Small intestine (tissue), 7 donors: ENCODE data around the gene ACTC1. TPM values are rescaled to one million over a fixed set of nuclear protein-coding genes. Genes with fewer than 3 reads are reported as not detected.
"Not testable (repeated sequence)": the region's sequence is repeated elsewhere in the genome, so short reads cannot be mapped to it uniquely, and the experiment has no call there.

Experiments
- DNase-seq, 2 donors: peaks; one replicate each; pipeline versions ENCODE4 v3.0.0 to v3.0.0-alpha.2; 2013
- FAIRE-seq: peaks from 2 replicates; lab custom pipeline; 2012; peaks lifted over from hg19 to GRCh38; lab: Jason Lieb, UNC
- H3K27ac ChIP-seq, 3 donors: one replicate each; pipeline ENCODE4 v1.5.1; 2013; ENCODE audit warnings: low read length in 2 of 3, mild to moderate bottlenecking in 2 of 3, control low read depth in 1 of 3, inconsistent platforms in 1 of 3, low read depth in 1 of 3, moderate library complexity in 1 of 3
- H3K27me3 ChIP-seq, 3 donors: one replicate each; pipeline ENCODE4 v1.6.1; 2013; ENCODE audit warnings: low read length in 3 of 3, inconsistent platforms in 1 of 3; ENCODE audit not compliant: control insufficient read depth in 3 of 3, insufficient read depth in 3 of 3
- H3K36me3 ChIP-seq, 3 donors: one replicate each; pipeline ENCODE4 v1.6.1; 2013; ENCODE audit warnings: low read length in 3 of 3, inconsistent platforms in 1 of 3, low read depth in 1 of 3, mild to moderate bottlenecking in 1 of 3, moderate library complexity in 1 of 3; ENCODE audit not compliant: control insufficient read depth in 3 of 3, insufficient read depth in 2 of 3
- H3K4me1 ChIP-seq, 3 donors: one replicate each; pipeline ENCODE4 v1.6.1; 2013; ENCODE audit warnings: low read length in 2 of 3, inconsistent platforms in 1 of 3, low read depth in 1 of 3, mild to moderate bottlenecking in 1 of 3, moderate library complexity in 1 of 3; ENCODE audit not compliant: control insufficient read depth in 3 of 3, insufficient read depth in 2 of 3
- H3K4me3 ChIP-seq, 3 donors: one replicate each; pipeline ENCODE4 v1.5.1; 2013; ENCODE audit warnings: low read length in 3 of 3, control low read depth in 1 of 3, inconsistent platforms in 1 of 3, low read depth in 1 of 3, mild to moderate bottlenecking in 1 of 3, moderate library complexity in 1 of 3
- H3K9me3 ChIP-seq, 2 donors: one replicate each; pipeline ENCODE4 v1.6.1; 2013; ENCODE audit warnings: low read depth in 1 of 2, low read length in 1 of 2; ENCODE audit not compliant: control insufficient read depth in 2 of 2, insufficient read depth in 1 of 2
- WGBS, 3 donors: extraction: QIAGEN DNeasy Blood & Tissue Kit; methylation state at CpG; one replicate each; pipeline ENCODE4 v1.1.7; 2013; 5-methylcytosine and 5-hydroxymethylcytosine counted together
- polyA plus RNA-seq, 4 donors: library from polyadenylated mRNA; stranded (reverse) in 3 of 4; unstranded in 1 of 4; fragments of 200-250 nt in 3 of 4; fragments of 120-200 nt in 1 of 4; gene quantifications; one replicate each; pipeline versions ENCODE4 v1.2.1 to v1.2.3, GENCODE V29; 2013
- donor health status: healthy with polysubstance abuse.
- donor health status: control.
- donor health status: control.
- donor health status: Bipolar disorder and iron deficiency.
- donor health status: healthy.

Gene ACTC1
- polyA plus RNA-seq, 4 donors, result 0.27 to 35.1 (median 10.7) TPM

- no peaks in the 10 kb centered on the region for H3K4me1 ChIP-seq
- peaks cover 0 to 6% (median 0%) of the 10 kb centered on the region in 3 donors for H3K27me3 ChIP-seq
- no peak overlapping the region for H3K27ac ChIP-seq
- no peaks in the 10 kb centered on the region for H3K9me3 ChIP-seq
- no peak for DNase-seq
- H3K36me3 ChIP-seq, result no peaks in the 10 kb centered on the region
- no peak for FAIRE-seq
- 84 to 95% (median 91%) methylated on average over 1 of the region's 1 CpG for WGBS, 3 donors
- H3K4me3 ChIP-seq, result no peak overlapping the region
Measured at GRCh38 chr15:34818526-34818925, 23.2 kb upstream of the ACTC1 start.

- no peak for FAIRE-seq
- H3K4me3 ChIP-seq, result no peak overlapping the region
- H3K27me3 ChIP-seq, result peaks cover 0 to 4% (median 0%) of the 10 kb centered on the region in 3 donors
- H3K4me1 ChIP-seq, result no peaks in the 10 kb centered on the region
- no peaks in the 10 kb centered on the region for H3K36me3 ChIP-seq
- H3K27ac ChIP-seq, result no peak overlapping the region
- no peak for DNase-seq
- H3K9me3 ChIP-seq, result no peaks in the 10 kb centered on the region
- 47 to 54% (median 52%) methylated on average over 1 of the region's 1 CpG for WGBS, 3 donors
Measured at GRCh38 chr15:34815836-34816235, 20.5 kb upstream of the ACTC1 start.

- no peak for FAIRE-seq
Measured at GRCh38 chr15:34813446-34814190, 18.3 kb upstream of the ACTC1 start.

GRCh38 chr15:34812868-34813365 is 17.6 kb upstream of the ACTC1 start:
- not testable (repeated sequence) for FAIRE-seq, H3K9me3 ChIP-seq, H3K27ac ChIP-seq, H3K36me3 ChIP-seq, H3K4me3 ChIP-seq, DNase-seq, H3K27me3 ChIP-seq, H3K4me1 ChIP-seq
- 49 to 63% (median 57%) methylated on average over 9 of the region's 9 CpGs for WGBS, 3 donors

More at GRCh38 chr15:34813446-34814190, 18.3 kb upstream of the ACTC1 start:
- Histone ChIP-seq H3K4me3 (no peak overlapping the region), H3K36me3 (no peaks in the 10 kb centered on the region), H3K27ac (no peak overlapping the region), H3K27me3 (peaks cover 0 to 4% (median 0%) of the 10 kb centered on the region in 3 donors), H3K9me3 (no peaks in the 10 kb centered on the region), H3K4me1 (no peaks in the 10 kb centered on the region)
- no peak for DNase-seq
- WGBS, 3 donors, result 48 to 58% (median 51%) methylated on average over 3 of the region's 3 CpGs

GRCh38 chr15:34812369-34812768 is 17.0 kb upstream of the ACTC1 start:
- H3K27me3 ChIP-seq, result peaks cover 0 to 4% (median 0%) of the 10 kb centered on the region in 3 donors
- no peaks in the 10 kb centered on the region for H3K4me1 ChIP-seq
- WGBS, 3 donors, result 66 to 79% (median 72%) methylated on average over 1 of the region's 1 CpG
- H3K9me3 ChIP-seq, result peaks cover 0 to 2% of the 10 kb centered on the region in 2 donors
- no peak for DNase-seq
- no peak for FAIRE-seq
- H3K27ac ChIP-seq, result no peak overlapping the region
- H3K4me3 ChIP-seq, result no peak overlapping the region
- H3K36me3 ChIP-seq, result no peaks in the 10 kb centered on the region

GRCh38 chr15:34810443-34811129 is 15.2 kb upstream of the ACTC1 start:
- FAIRE-seq, result no peak

GRCh38 chr15:34809186-34809585 is 13.8 kb upstream of the ACTC1 start:
- Histone ChIP-seq H3K4me3 (no peak overlapping the region), H3K36me3 (no peaks in the 10 kb centered on the region), H3K27me3 (peaks cover 0 to 6% (median 0%) of the 10 kb centered on the region in 3 donors), H3K4me1 (no peaks in the 10 kb centered on the region), H3K27ac (no peak overlapping the region), H3K9me3 (peaks cover 0 to 2% of the 10 kb centered on the region in 2 donors)
- 52 to 63% (median 53%) methylated on average over 3 of the region's 3 CpGs for WGBS, 3 donors
- DNase-seq (no peak), FAIRE-seq (no peak)

More at GRCh38 chr15:34810443-34811129, 15.2 kb upstream of the ACTC1 start:
- DNase-seq, result no peak
- Histone ChIP-seq H3K36me3 (no peaks in the 10 kb centered on the region), H3K27ac (no peak overlapping the region), H3K27me3 (peaks cover 0 to 6% (median 0%) of the 10 kb centered on the region in 3 donors), H3K4me1 (no peaks in the 10 kb centered on the region), H3K4me3 (no peak overlapping the region), H3K9me3 (peaks cover 0 to 2% of the 10 kb centered on the region in 2 donors)
- 64 to 71% (median 71%) methylated on average over 5 of the region's 5 CpGs for WGBS, 3 donors

GRCh38 chr15:34808016-34808415 is 12.7 kb upstream of the ACTC1 start:
- Histone ChIP-seq H3K4me3 (no peak overlapping the region), H3K9me3 (peaks cover 0 to 2% of the 10 kb centered on the region in 2 donors), H3K27me3 (peaks cover 0 to 3% (median 0%) of the 10 kb centered on the region in 3 donors), H3K4me1 (no peaks in the 10 kb centered on the region), H3K27ac (no peak overlapping the region), H3K36me3 (no peaks in the 10 kb centered on the region)
- 80 to 94% (median 91%) methylated on average over 3 of the region's 3 CpGs for WGBS, 3 donors
- DNase-seq, result no peak
- FAIRE-seq, result no peak
